PC-3 (cell line): Measurements from ENCODE around the gene HRH3. TPM values are rescaled to one million over a fixed set of nuclear protein-coding genes. Genes with fewer than 3 reads are reported as not detected.

Source experiments
- ATAC-seq: fragments of 200-7000 bp; cut with Tn5 transposase; 2 replicates; pipeline ENCODE4 v1.9.1; 2020; ENCODE audit warnings: mild to moderate bottlenecking, moderate library complexity
- BruUV-seq: library from RNA; stranded (reverse); fragments of 400-500 nt; replicated peaks from 2 replicates; lab custom pipeline; 2021; lab: Mats Ljungman, UMichigan
- CTCF ChIA-PET: fragments of 300-600 bp; sonication (Branson Sonifier 250); formaldehyde crosslinking; loops from one replicate; lab custom pipeline; 2022; ENCODE audit warnings: antibody characterized with exemption; lab: Charles Lee
- POLR2A ChIA-PET: fragments of 300-600 bp; sonication (Branson Sonifier 250); formaldehyde crosslinking; loops from one replicate; lab custom pipeline; 2022; ENCODE audit warnings: antibody characterized with exemption; ENCODE audit not compliant: unreplicated experiment; lab: Charles Lee
- DNase-seq: peaks from one replicate; pipeline ENCODE4 v3.0.0-alpha.2; 2015
- H2AFZ ChIP-seq: fragments of 300-600 bp; sonication (generic); 2 replicates; pipeline ENCODE4 v1.6.0; 2016; ENCODE audit warnings: antibody characterized with exemption, low read length
- H3F3A ChIP-seq: fragments of 300-600 bp; sonication (generic); one replicate; pipeline ENCODE4 v1.6.0; 2017; ENCODE audit warnings: antibody characterized with exemption, low read length, control low read depth, mild to moderate bottlenecking; ENCODE audit not compliant: unreplicated experiment
- H3K27ac ChIP-seq: fragments of 300-600 bp; sonication (generic); 2 replicates; pipeline ENCODE4 v1.5.1; 2016; ENCODE audit warnings: mild to moderate bottlenecking, low read length
- H3K27me3 ChIP-seq: fragments of 300-600 bp; sonication (generic); 2 replicates; pipeline ENCODE4 v1.6.1; 2016; ENCODE audit warnings: low read length, mixed read lengths
- H3K36me3 ChIP-seq: fragments of 300-600 bp; sonication (generic); 2 replicates; pipeline ENCODE4 v1.6.1; 2016; ENCODE audit warnings: low read depth, mixed run types, low read length, mixed read lengths
- H3K4me1 ChIP-seq: fragments of 300-600 bp; sonication (generic); 2 replicates; pipeline ENCODE4 v1.5.1; 2016; ENCODE audit warnings: low read length; ENCODE audit not compliant: insufficient read depth
- H3K4me2 ChIP-seq: fragments of 300-600 bp; sonication (generic); 2 replicates; pipeline ENCODE4 v1.6.0; 2016; ENCODE audit warnings: low read length
- H3K4me3 ChIP-seq: fragments of 300-600 bp; sonication (generic); 2 replicates; pipeline ENCODE4 v1.5.1; 2016; ENCODE audit warnings: mild to moderate bottlenecking, low read length, mixed read lengths
- H3K79me2 ChIP-seq: fragments of 300-600 bp; sonication (generic); 2 replicates; pipeline ENCODE4 v1.6.1; 2017; ENCODE audit warnings: low read length, mixed read lengths
- H3K9ac ChIP-seq: fragments of 300-600 bp; sonication (generic); 2 replicates; pipeline ENCODE4 v1.6.0; 2016; ENCODE audit warnings: mild to moderate bottlenecking, low read length
- H3K9me2 ChIP-seq: fragments of 300-600 bp; sonication (generic); replicated peaks from 2 replicates; pipeline ENCODE4 v1.6.1; 2016; ENCODE audit warnings: mixed run types, low read length, mixed read lengths
- H3K9me3 ChIP-seq: fragments of 300-600 bp; sonication (generic); 2 replicates; pipeline ENCODE4 v1.6.1; 2016; ENCODE audit warnings: low read length, mixed read lengths
- H4K20me1 ChIP-seq: fragments of 300-600 bp; sonication (generic); 2 replicates; pipeline ENCODE4 v1.6.1; 2016; ENCODE audit warnings: low read length, mixed read lengths
- EZH2 ChIP-seq: fragments of 300-600 bp; sonication (generic); IDR thresholded peaks from one replicate; pipeline ENCODE4 v1.6.1; 2017; ENCODE audit warnings: antibody characterized with exemption, mild to moderate bottlenecking, low read length; ENCODE audit not compliant: unreplicated experiment
- EZH2phosphoT487 ChIP-seq: fragments of 300-600 bp; sonication (generic); IDR thresholded peaks from 2 replicates; pipeline ENCODE4 v1.6.1; 2018; ENCODE audit warnings: mild to moderate bottlenecking, antibody characterized with exemption, low read length, borderline replicate concordance
- intact Hi-C: fragments of 100-400 bp; cut with micrococcal nuclease; formaldehyde crosslinking; loops from 2 replicates; pipeline ENCODE4 v1.9.0; 2023
- total RNA-seq: library from RNA; depleted of rRNA; stranded (reverse); fragments of >200 nt; gene quantifications from 2 replicates; pipeline ENCODE4 v1.2.3, GENCODE V29; 2014
- TF ChIP-seq, protein P1 (sequence below): fragments of 300-600 bp; sonication (generic); conservative IDR thresholded peaks from 2 replicates; pipeline ENCODE4 v1.5.1; 2017; ENCODE audit warnings: antibody characterized with exemption, low read depth, mild to moderate bottlenecking, low read length

HRH3 gene
- total RNA-seq, 1 experiment from 2014 or later, result not detected

DNA sequence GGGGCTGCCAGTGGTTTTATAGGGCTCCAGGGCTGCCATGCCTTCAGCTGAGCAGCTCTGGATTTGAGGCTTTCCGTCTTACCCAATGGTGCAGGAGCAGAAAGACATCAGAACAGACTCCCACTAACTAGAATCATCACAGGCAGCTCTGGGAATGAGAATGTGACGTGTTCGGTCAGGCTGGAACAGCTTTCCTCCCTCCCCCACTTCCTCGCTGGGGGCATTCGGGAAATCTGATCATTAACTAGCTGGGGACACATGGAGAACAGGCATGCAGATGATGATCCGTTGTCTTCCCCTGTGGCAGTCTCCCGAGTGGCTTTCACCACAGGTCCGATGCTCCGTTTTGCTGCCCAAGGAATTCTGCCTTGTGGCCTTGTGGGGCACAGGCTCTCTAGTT, 42.8 kb downstream of the HRH3 start:
- intact Hi-C loops, result no loop called here
- no peak overlapping the region for H3K27ac ChIP-seq
- TF ChIP-seq EZH2phosphoT487, result no peak
- TF ChIP-seq, protein P1, sequence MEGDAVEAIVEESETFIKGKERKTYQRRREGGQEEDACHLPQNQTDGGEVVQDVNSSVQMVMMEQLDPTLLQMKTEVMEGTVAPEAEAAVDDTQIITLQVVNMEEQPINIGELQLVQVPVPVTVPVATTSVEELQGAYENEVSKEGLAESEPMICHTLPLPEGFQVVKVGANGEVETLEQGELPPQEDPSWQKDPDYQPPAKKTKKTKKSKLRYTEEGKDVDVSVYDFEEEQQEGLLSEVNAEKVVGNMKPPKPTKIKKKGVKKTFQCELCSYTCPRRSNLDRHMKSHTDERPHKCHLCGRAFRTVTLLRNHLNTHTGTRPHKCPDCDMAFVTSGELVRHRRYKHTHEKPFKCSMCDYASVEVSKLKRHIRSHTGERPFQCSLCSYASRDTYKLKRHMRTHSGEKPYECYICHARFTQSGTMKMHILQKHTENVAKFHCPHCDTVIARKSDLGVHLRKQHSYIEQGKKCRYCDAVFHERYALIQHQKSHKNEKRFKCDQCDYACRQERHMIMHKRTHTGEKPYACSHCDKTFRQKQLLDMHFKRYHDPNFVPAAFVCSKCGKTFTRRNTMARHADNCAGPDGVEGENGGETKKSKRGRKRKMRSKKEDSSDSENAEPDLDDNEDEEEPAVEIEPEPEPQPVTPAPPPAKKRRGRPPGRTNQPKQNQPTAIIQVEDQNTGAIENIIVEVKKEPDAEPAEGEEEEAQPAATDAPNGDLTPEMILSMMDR, result no peak
- no peak for TF ChIP-seq EZH2
- peaks cover 4% of the 10 kb centered on the region; the same call in 1 of the 2 replicates for H3K36me3 ChIP-seq
- no peaks in the 10 kb centered on the region for H4K20me1 ChIP-seq
- no TSS peak for BruUV-seq
- H2AFZ ChIP-seq, result no peak overlapping the region
- H3K4me2 ChIP-seq, result no peak overlapping the region
- no peak overlapping the region for H3K9ac ChIP-seq
- no peaks in the 10 kb centered on the region for H3K9me3 ChIP-seq
- H3K27me3 ChIP-seq, result no peaks in the 10 kb centered on the region
- ChIA-PET CTCF (no interaction called here), POLR2A (no interaction called here)
- DNase-seq (no peak), ATAC-seq (no peak)
- H3K9me2 ChIP-seq, result no peaks in the 10 kb centered on the region
- peaks cover 7% of the 10 kb centered on the region for H3F3A ChIP-seq
- H3K4me1 ChIP-seq, result peaks cover 8% of the 10 kb centered on the region
- H3K4me3 ChIP-seq, result no peak overlapping the region
- peaks cover 7% of the 10 kb centered on the region; the same call in 1 of the 2 replicates for H3K79me2 ChIP-seq

- peaks cover 4% of the 10 kb centered on the region; the same call in 1 of the 2 replicates for H3K36me3 ChIP-seq
- H3K4me1 ChIP-seq, result peaks cover 4% of the 10 kb centered on the region
- DNase-seq, result no peak
- BruUV-seq, result no TSS peak
- no peak overlapping the region for H2AFZ ChIP-seq
- POLR2A ChIA-PET, result no interaction called here
- H3K4me3 ChIP-seq, result no peak overlapping the region
- no peak overlapping the region for H3K27ac ChIP-seq
- no peaks in the 10 kb centered on the region for H3K9me2 ChIP-seq
- no peaks in the 10 kb centered on the region for H4K20me1 ChIP-seq
- TF ChIP-seq EZH2phosphoT487 (no peak), EZH2 (no peak)
- TF ChIP-seq, protein P1, result no peak
- intact Hi-C loops, result no loop called here
- H3K9me3 ChIP-seq, result no peaks in the 10 kb centered on the region
- H3K9ac ChIP-seq, result no peak overlapping the region
- CTCF ChIA-PET, result no interaction called here
- H3K4me2 ChIP-seq, result no peak overlapping the region
- H3F3A ChIP-seq, result peaks cover 7% of the 10 kb centered on the region
- H3K27me3 ChIP-seq, result no peaks in the 10 kb centered on the region
- H3K79me2 ChIP-seq, result 0 out of 2 replicates have a peak, but pooled peaks cover 3% of the 10 kb centered on the region
- ATAC-seq, result no peak
Observed at GRCh38 chr20:62176866-62177265, 43.2 kb downstream of the HRH3 start.

GRCh38 chr20:62175711-62176110, 44.4 kb downstream of the HRH3 start:
- DNase-seq, result no peak
- TF ChIP-seq, protein P1, result no peak
- TF ChIP-seq EZH2phosphoT487 (no peak), EZH2 (no peak)
- Histone ChIP-seq H3K9me3 (no peaks in the 10 kb centered on the region), H3K4me1 (no peaks in the 10 kb centered on the region), H3K27me3 (no peaks in the 10 kb centered on the region), H3K79me2 (no peaks in the 10 kb centered on the region), H3K27ac (no peak overlapping the region), H3K4me3 (no peak overlapping the region), H2AFZ (no peak overlapping the region), H3K9me2 (no peaks in the 10 kb centered on the region), H4K20me1 (no peaks in the 10 kb centered on the region), H3K4me2 (no peak overlapping the region), H3K9ac (no peak overlapping the region), H3K36me3 (peaks cover 4% of the 10 kb centered on the region; the same call in 1 of the 2 replicates), H3F3A (peaks cover 7% of the 10 kb centered on the region)
- no peak for ATAC-seq
- BruUV-seq, result no TSS peak
- ChIA-PET POLR2A (no interaction called here), CTCF (no interaction called here)
- intact Hi-C loops, result no loop called here
